GM19099 (cell line): ENCODE measurements around the gene QKI.

Experiments used
- POLR2A ChIP-seq: IDR thresholded peaks from 3 replicates; pipeline ENCODE4 v1.6.1; 2011; ENCODE audit warnings: low read depth; ENCODE audit not compliant: insufficient read length; ENCODE audit errors: extremely low read depth

The QKI gene

GRCh38 chr6:163405412-163406309, 8.9 kb upstream of the QKI start:
- no peak for TF ChIP-seq POLR2A

- no peak for TF ChIP-seq POLR2A
These were observed 8.2 kb upstream of the QKI start for GRCh38 chr6:163406366-163406765.

- no peak for TF ChIP-seq POLR2A
These were observed 7.7 kb upstream of the QKI start for GRCh38 chr6:163406830-163407229.

- TF ChIP-seq POLR2A, result no peak
These were observed 6.0 kb upstream of the QKI start for GRCh38 chr6:163408352-163408991.

GRCh38 chr6:163409712-163410111, 4.8 kb upstream of the QKI start:
- TF ChIP-seq POLR2A, result no peak

GRCh38 chr6:163412341-163412740, 2.2 kb upstream of the QKI start:
- no peak for TF ChIP-seq POLR2A

- TF ChIP-seq POLR2A, result no peak
These were observed 1.6 kb upstream of the QKI start for GRCh38 chr6:163412801-163413344.

GRCh38 chr6:163413345-163414116, 987 bp upstream of the QKI start:
- TF ChIP-seq POLR2A, result peak; percentile 63

GRCh38 chr6:163414946-163415619, 565 bp downstream of the QKI start:
- no peak for TF ChIP-seq POLR2A

GRCh38 chr6:163415620-163416556, 1.4 kb downstream of the QKI start:
- TF ChIP-seq POLR2A, result peak; percentile 50

- TF ChIP-seq POLR2A, result no peak
These were observed 2.2 kb downstream of the QKI start for GRCh38 chr6:163416557-163417253.

- TF ChIP-seq POLR2A, result no peak
These were observed 3.1 kb downstream of the QKI start for GRCh38 chr6:163417595-163417994.

GRCh38 chr6:163418311-163419029, 4.0 kb downstream of the QKI start:
- no peak for TF ChIP-seq POLR2A
